ENCODE results near the gene ELMO1. TPM values are rescaled to one million over a fixed set of nuclear protein-coding genes. Genes with fewer than 3 reads are reported as not detected.

The ELMO1 gene
- total and polyA plus RNA-seq, 2 donors from 2014 or later: 6.0 to 35.4 TPM

- FAIRE-seq (no peak), DNase-seq (no peak)
- Histone ChIP-seq H3K27ac (ENCODE audit: low read depth in 2 of 2, low read length in 2 of 2) (no peak overlapping the region), H3K9ac (ENCODE audit: low read length in 3 of 3) (no peak overlapping the region), H3K27me3 (ENCODE audit: control insufficient read depth, insufficient read depth, low read length) (no peaks in the 10 kb centered on the region), H3K9me3 (ENCODE audit: control insufficient read depth in 2 of 3, insufficient read depth in 1 of 3, low read length in 3 of 3) (no peaks in the 10 kb centered on the region), H3K4me1 (ENCODE audit: control insufficient read depth in 2 of 3, insufficient read depth in 2 of 3, low read depth in 1 of 3, low read length in 3 of 3) (no peaks in the 10 kb centered on the region), H3K4me3 (ENCODE audit: low read length in 3 of 3) (no peak overlapping the region), H3K36me3 (ENCODE audit: control insufficient read depth in 2 of 3, insufficient read depth in 3 of 3, low read length in 3 of 3) (no peaks in the 10 kb centered on the region)
- TF ChIP-seq CTCF (IDR thresholded peaks at IDR 0.05; ENCODE audit: borderline replicate concordance, extremely low read depth, insufficient read depth): no peak
- intact Hi-C loops (cut with DNase I): no loop called here
Measured at GRCh38 chr7:37218956-37219355, 229.7 kb downstream of the ELMO1 start.

GRCh38 chr7:37216923-37217322 lies 231.7 kb downstream of the ELMO1 start:
- Histone ChIP-seq H3K4me1 (ENCODE audit: control insufficient read depth in 2 of 3, insufficient read depth in 2 of 3, low read depth in 1 of 3, low read length in 3 of 3) (no peaks in the 10 kb centered on the region), H3K4me3 (ENCODE audit: low read length in 3 of 3) (no peak overlapping the region), H3K27ac (ENCODE audit: low read depth in 2 of 2, low read length in 2 of 2) (no peak overlapping the region), H3K27me3 (ENCODE audit: control insufficient read depth, insufficient read depth, low read length) (no peaks in the 10 kb centered on the region), H3K9ac (ENCODE audit: low read length in 3 of 3) (no peak overlapping the region), H3K9me3 (ENCODE audit: control insufficient read depth in 2 of 3, insufficient read depth in 1 of 3, low read length in 3 of 3) (no peaks in the 10 kb centered on the region), H3K36me3 (ENCODE audit: control insufficient read depth in 2 of 3, insufficient read depth in 3 of 3, low read length in 3 of 3) (no peaks in the 10 kb centered on the region)
- intact Hi-C loops (cut with DNase I): no loop called here
- no peak for FAIRE-seq
- no peak for DNase-seq
- no peak for TF ChIP-seq CTCF (IDR thresholded peaks at IDR 0.05; ENCODE audit: borderline replicate concordance, extremely low read depth, insufficient read depth)

- intact Hi-C loops (cut with DNase I): no loop called here
- no peak for FAIRE-seq
- no peaks in the 10 kb centered on the region for H3K9me3 ChIP-seq (ENCODE audit: control insufficient read depth in 2 of 3, insufficient read depth in 1 of 3, low read length in 3 of 3)
Measured at GRCh38 chr7:37216156-37216852, 232.4 kb downstream of the ELMO1 start.

More at GRCh38 chr7:37216156-37216852, 232.4 kb downstream of the ELMO1 start:
- DNase-seq: peak in 1 of 5 donors; percentile 38
- H3K4me3 ChIP-seq (ENCODE audit: low read length in 3 of 3): no peak overlapping the region
- no peak overlapping the region for H3K9ac ChIP-seq (ENCODE audit: low read length in 3 of 3)
- H3K36me3 ChIP-seq (ENCODE audit: control insufficient read depth in 2 of 3, insufficient read depth in 3 of 3, low read length in 3 of 3): no peaks in the 10 kb centered on the region
- no peaks in the 10 kb centered on the region for H3K27me3 ChIP-seq (ENCODE audit: control insufficient read depth, insufficient read depth, low read length)
- H3K27ac ChIP-seq (ENCODE audit: low read depth in 2 of 2, low read length in 2 of 2): no peak overlapping the region
- no peaks in the 10 kb centered on the region for H3K4me1 ChIP-seq (ENCODE audit: control insufficient read depth in 2 of 3, insufficient read depth in 2 of 3, low read depth in 1 of 3, low read length in 3 of 3)
- TF ChIP-seq CTCF (IDR thresholded peaks at IDR 0.05; ENCODE audit: borderline replicate concordance, extremely low read depth, insufficient read depth): no peak

Data from kidney (tissue), 14 donors.